Choroid plexus epithelial cell (primary cell): ENCODE data around the gene GNAO1.

Experiments used
- DNase-seq: peaks from one replicate; pipeline ENCODE4 v3.0.0-alpha.2; 2010; ENCODE audit warnings: low read depth
- H3K4me3 ChIP-seq: 2 replicates; pipeline ENCODE4 v1.5.1; 2011; ENCODE audit warnings: low read depth, mild to moderate bottlenecking, control low read depth, low read length, moderate library complexity
- TF ChIP-seq, protein P1 (sequence below): conservative IDR thresholded peaks from 2 replicates; pipeline ENCODE4 v1.5.1; 2011; ENCODE audit warnings: low read depth, mild to moderate bottlenecking, control low read depth, inconsistent platforms, low read length, moderate library complexity

The GNAO1 gene

GRCh38 chr16:56286809-56287208 lies 95.5 kb downstream of the GNAO1 start:
- DNase-seq, result no peak
- TF ChIP-seq, protein P1, sequence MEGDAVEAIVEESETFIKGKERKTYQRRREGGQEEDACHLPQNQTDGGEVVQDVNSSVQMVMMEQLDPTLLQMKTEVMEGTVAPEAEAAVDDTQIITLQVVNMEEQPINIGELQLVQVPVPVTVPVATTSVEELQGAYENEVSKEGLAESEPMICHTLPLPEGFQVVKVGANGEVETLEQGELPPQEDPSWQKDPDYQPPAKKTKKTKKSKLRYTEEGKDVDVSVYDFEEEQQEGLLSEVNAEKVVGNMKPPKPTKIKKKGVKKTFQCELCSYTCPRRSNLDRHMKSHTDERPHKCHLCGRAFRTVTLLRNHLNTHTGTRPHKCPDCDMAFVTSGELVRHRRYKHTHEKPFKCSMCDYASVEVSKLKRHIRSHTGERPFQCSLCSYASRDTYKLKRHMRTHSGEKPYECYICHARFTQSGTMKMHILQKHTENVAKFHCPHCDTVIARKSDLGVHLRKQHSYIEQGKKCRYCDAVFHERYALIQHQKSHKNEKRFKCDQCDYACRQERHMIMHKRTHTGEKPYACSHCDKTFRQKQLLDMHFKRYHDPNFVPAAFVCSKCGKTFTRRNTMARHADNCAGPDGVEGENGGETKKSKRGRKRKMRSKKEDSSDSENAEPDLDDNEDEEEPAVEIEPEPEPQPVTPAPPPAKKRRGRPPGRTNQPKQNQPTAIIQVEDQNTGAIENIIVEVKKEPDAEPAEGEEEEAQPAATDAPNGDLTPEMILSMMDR, result no peak
- H3K4me3 ChIP-seq, result no peak overlapping the region

- DNase-seq, result no peak
- H3K4me3 ChIP-seq, result no peak overlapping the region
- TF ChIP-seq, protein P1, result no peak
Observed at GRCh38 chr16:56288019-56288418, 96.7 kb downstream of the GNAO1 start.

DNA sequence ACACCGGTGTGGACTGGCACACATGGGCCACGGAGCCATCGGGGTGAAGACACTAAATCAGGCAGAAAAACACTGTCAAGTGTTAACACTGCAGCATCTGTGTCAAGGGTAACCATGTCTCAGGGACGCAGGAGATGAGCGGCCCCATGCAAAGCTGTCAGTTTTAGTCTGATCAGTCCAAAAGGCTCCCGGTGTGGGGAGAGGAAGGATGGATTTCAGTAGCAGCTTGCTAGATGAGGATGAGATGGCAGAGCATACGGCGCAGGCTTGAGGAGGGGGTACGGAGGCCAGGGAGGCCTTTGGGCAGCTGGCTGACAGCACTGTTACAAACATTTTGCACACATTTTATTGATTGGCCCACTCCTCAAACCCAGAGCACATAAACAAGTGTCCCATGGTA lies 98.1 kb downstream of the GNAO1 start:
- no peak for DNase-seq
- no peak overlapping the region for H3K4me3 ChIP-seq
- TF ChIP-seq, protein P1, result no peak

GRCh38 chr16:56289862-56290261 lies 98.6 kb downstream of the GNAO1 start:
- H3K4me3 ChIP-seq, result no peak overlapping the region
- TF ChIP-seq, protein P1, result no peak
- DNase-seq, result no peak

GRCh38 chr16:56294014-56294413 lies 102.7 kb downstream of the GNAO1 start:
- H3K4me3 ChIP-seq, result no peak overlapping the region
- no peak for DNase-seq
- TF ChIP-seq, protein P1, result no peak

GRCh38 chr16:56294579-56294978 lies 103.3 kb downstream of the GNAO1 start:
- no peak overlapping the region for H3K4me3 ChIP-seq
- DNase-seq, result peak; percentile 51
- TF ChIP-seq, protein P1, result no peak

DNA sequence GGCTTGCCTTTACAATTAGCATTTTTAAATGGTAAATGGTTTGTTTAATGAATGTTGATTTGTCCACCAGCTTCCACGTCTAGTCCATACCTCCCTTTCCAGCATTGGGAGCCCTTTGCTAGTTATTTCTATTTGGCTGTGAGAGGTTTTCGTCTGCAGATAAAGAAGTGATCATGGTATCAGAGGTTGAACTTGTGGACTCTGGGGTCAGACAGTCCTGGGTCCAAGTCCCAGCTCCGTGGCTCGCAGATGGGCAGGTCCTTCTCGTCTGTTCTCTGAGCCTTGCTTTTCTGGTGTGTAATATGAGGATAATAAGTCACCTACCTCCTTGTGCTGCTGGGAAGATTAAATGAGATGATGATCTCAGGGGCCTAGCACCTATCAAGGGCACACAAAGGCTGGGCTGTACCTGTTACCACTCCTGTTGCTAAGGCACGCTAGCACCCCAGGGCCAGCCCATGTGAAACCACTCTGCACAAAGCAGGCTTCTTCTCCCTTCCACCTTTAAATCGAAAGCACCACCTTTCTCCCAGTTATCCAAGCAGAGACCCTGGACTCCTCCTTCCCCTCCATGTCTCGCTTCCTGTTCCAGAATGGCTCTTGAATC lies 103.9 kb downstream of the GNAO1 start:
- H3K4me3 ChIP-seq, result no peak overlapping the region
- TF ChIP-seq, protein P1, result no peak
- DNase-seq, result no peak
